VCaP (cell line): ENCODE measurements around the gene FRMD5.
A peak's percentile ranks its signal among the peaks of the same experiment; 100 is the strongest.

Source experiments
- H3K27ac ChIP-seq: fragments of 450-650 bp; 2 replicates; pipeline ENCODE4 v1.5.1; 2017
- CTCF ChIP-seq: fragments of 450-650 bp; conservative IDR thresholded peaks from 2 replicates; pipeline ENCODE4 v1.5.1; 2017; ENCODE audit warnings: mild to moderate bottlenecking, moderate library complexity

Gene FRMD5

GRCh38 chr15:43939070-43939469 is 256.0 kb downstream of the FRMD5 start:
- H3K27ac ChIP-seq = no peak overlapping the region
- peak; percentile 73 for TF ChIP-seq CTCF

- no peak overlapping the region for H3K27ac ChIP-seq
- no peak for TF ChIP-seq CTCF
Measured at GRCh38 chr15:43934480-43934879, 260.6 kb downstream of the FRMD5 start.

DNA sequence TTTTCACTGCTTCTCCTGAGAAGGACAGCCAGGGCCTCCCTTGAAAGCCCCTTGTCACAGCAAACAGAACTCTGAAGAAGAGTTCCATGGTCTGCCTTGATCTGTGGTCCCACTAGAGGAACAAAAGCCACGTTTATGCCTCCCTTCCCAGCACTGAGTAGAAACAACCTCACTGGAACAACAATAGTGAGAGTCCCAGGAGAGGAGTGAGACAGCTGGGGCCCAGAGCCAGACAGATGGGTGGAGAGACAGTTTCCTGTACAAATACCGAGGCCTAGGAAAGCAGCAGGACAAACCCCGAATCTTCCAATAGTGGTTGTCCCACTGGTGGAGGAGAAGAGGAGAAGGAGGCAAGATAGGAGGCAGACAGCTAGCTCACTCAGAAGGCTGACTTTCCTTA is 262.2 kb downstream of the FRMD5 start:
- no peak overlapping the region for H3K27ac ChIP-seq
- no peak for TF ChIP-seq CTCF

GRCh38 chr15:43931790-43932435 is 263.2 kb downstream of the FRMD5 start:
- H3K27ac ChIP-seq = no peak overlapping the region
- no peak for TF ChIP-seq CTCF

DNA sequence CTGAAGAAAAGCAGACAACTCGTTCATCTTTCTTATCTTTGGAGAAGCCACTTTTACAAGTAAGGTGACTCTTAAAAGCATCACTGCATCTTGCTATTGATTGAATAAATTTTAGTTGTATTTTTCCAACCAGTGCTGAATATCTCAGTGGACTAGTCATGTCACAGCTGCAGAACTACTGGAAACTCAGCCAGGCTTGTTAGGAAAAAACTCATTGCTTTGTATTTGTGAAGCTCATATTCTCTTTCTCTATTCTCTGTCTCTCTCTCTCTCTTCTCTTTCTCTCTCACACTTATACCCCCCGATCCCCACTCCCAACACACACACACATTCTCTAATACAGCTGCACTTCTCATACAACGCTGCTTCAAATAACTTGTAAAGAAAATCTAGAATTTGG is 264.0 kb downstream of the FRMD5 start:
- TF ChIP-seq CTCF = no peak
- no peak overlapping the region for H3K27ac ChIP-seq

DNA sequence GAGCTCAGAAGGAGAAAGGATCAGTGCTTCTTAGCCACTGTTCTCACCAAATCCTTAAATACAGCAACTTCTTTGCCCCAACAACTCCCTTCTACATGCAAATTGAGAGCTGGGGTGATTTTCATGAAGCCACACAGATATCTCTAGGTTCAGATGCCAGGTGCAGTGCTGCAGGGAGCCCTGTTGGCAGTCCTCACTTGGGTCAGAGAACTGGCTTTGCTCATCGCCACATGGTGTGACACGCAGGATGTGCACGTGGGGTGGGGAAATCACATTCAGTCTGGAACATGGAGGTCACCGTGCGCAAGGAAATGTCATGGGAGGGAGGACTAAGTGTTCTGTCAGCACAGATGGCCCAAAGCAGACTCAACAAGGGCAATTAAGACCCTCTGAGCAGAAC is 264.5 kb downstream of the FRMD5 start:
- no peak overlapping the region for H3K27ac ChIP-seq
- no peak for TF ChIP-seq CTCF

DNA sequence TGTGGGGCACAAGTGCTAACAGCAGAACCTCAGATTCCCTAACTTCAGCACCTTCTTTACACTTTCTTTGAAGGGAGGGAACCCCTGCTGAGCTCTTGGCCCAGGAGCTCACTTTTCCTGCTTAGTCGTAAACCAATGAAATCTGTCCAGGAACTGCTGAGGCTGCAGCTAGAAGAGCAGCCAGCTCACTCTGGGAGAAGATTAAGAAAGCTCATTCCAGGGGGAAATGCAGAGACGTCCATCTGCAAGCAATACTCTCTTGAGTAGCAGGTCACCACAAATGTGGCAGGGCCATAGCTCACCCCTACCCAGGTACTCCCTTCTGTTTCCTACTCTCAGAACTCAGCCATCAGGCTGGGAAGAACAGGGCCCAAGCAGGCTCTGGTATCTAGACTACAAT is 265.0 kb downstream of the FRMD5 start:
- no peak for TF ChIP-seq CTCF
- no peak overlapping the region for H3K27ac ChIP-seq
